HepG2 (cell line): ENCODE measurements around the gene PLEKHB1. TPM values are rescaled to one million over a fixed set of nuclear protein-coding genes. Genes with fewer than 3 reads are reported as not detected.
A peak's percentile ranks its signal among the peaks of the same experiment; 100 is the strongest.

Experiments used
- ARID3A ChIP-seq: IDR thresholded peaks from 2 replicates; pipeline ENCODE4 v1.6.1; 2012; ENCODE audit warnings: low read depth, low read length, improper control_type of control experiment
- DPF2 ChIP-seq: sonication (generic); formaldehyde crosslinking; IDR thresholded peaks from 2 replicates; pipeline ENCODE4 v1.4.0; 2020; ENCODE audit warnings: mild to moderate bottlenecking, low read depth, missing genetic modification reagents, borderline replicate concordance
- E2F1 ChIP-seq: sonication (generic); formaldehyde crosslinking; IDR thresholded peaks from 2 replicates; pipeline ENCODE4 v1.5.0; 2020; ENCODE audit warnings: missing genetic modification reagents
- E2F5 ChIP-seq: sonication (generic); formaldehyde crosslinking; conservative IDR thresholded peaks from 2 replicates; pipeline ENCODE4 v1.4.0; 2020; ENCODE audit warnings: missing genetic modification reagents
- FOXJ3 ChIP-seq: sonication (generic); formaldehyde crosslinking; IDR thresholded peaks from 2 replicates; pipeline ENCODE4 v1.4.0; 2020; ENCODE audit warnings: missing genetic modification reagents, mild to moderate bottlenecking, borderline replicate concordance
- JUN ChIP-seq: sonication (generic); formaldehyde crosslinking; IDR thresholded peaks from 2 replicates; pipeline ENCODE4 v1.4.0; 2020; ENCODE audit warnings: mild to moderate bottlenecking, missing genetic modification reagents
- MTA1 ChIP-seq: sonication (generic); formaldehyde crosslinking; IDR thresholded peaks from 2 replicates; pipeline ENCODE4 v1.4.0; 2020; ENCODE audit warnings: missing genetic modification reagents, mild to moderate bottlenecking, borderline replicate concordance
- PAF1 ChIP-seq: IDR thresholded peaks from 2 replicates; pipeline ENCODE4 v1.6.1; 2016; ENCODE audit warnings: missing genetic modification reagents, missing compliant biosample characterization
- RARG ChIP-seq: sonication (generic); formaldehyde crosslinking; IDR thresholded peaks from 2 replicates; pipeline ENCODE4 v1.4.0; 2020; ENCODE audit warnings: low read depth, mild to moderate bottlenecking, missing genetic modification reagents
- REST ChIP-seq, 2 experiments: IDR thresholded peaks; 2 replicates each; pipeline ENCODE4 v1.6.1; 2011 to 2012; ENCODE audit warnings: low read length in 2 of 2, borderline replicate concordance in 1 of 2, low read depth in 1 of 2, mild to moderate bottlenecking in 1 of 2, moderate library complexity in 1 of 2
- SOX5 ChIP-seq: IDR thresholded peaks from 2 replicates; pipeline ENCODE4 v1.6.1; 2016; ENCODE audit warnings: borderline replicate concordance
- ZBTB14 ChIP-seq: sonication (generic); formaldehyde crosslinking; IDR thresholded peaks from 2 replicates; pipeline ENCODE4 v1.4.0; 2020; ENCODE audit warnings: missing genetic modification reagents
- ZNF691 ChIP-seq: sonication (generic); formaldehyde crosslinking; IDR thresholded peaks from 2 replicates; pipeline ENCODE4 v1.4.0; 2020; ENCODE audit warnings: missing genetic modification reagents, low read depth, mild to moderate bottlenecking, borderline replicate concordance
- ZZZ3 ChIP-seq: sonication (generic); formaldehyde crosslinking; IDR thresholded peaks from 2 replicates; pipeline ENCODE4 v1.4.0; 2020; ENCODE audit warnings: missing genetic modification reagents, mild to moderate bottlenecking, borderline replicate concordance
- polyA plus RNA-seq, 8 experiments: library from polyadenylated mRNA; depleted of rRNA in 3 of 8; stranded (reverse) in 7 of 8; unstranded in 1 of 8; fragments of >200 nt; fragmentation: Illumina TruSeq in 4 of 8; extraction: Trizol in 4 of 8; gene quantifications; 2 replicates each; pipeline versions ENCODE4 v1.2.1 to v1.2.3, GENCODE V29; 2011 to 2016; ENCODE audit warnings: low read depth in 4 of 8, missing spikeins in 1 of 8, mixed read lengths in 1 of 8; ENCODE audit not compliant: insufficient read depth in 1 of 8
- total RNA-seq, 5 experiments: library from RNA; depleted of rRNA; stranded (reverse); fragments of >200 nt; fragmentation: Illumina TruSeq; extraction: Trizol; gene quantifications; 2 replicates each; pipeline ENCODE4 v1.2.3, GENCODE V29; 2016; ENCODE audit warnings: low read depth in 1 of 5

PLEKHB1 gene
- total and polyA plus RNA-seq, 2 of the 13 experiments (the other 11 are each of a cell fraction or from before 2014, with no cell fraction given), result 68.0 to 99.3 TPM

- TF ChIP-seq ARID3A (peak; percentile 48; the same call in 1 of the 2 replicates), RARG (no peak), SOX5 (CRISPR knock-in tag) (peak; percentile 9; the same call in 1 of the 2 replicates), DPF2 (CRISPR knock-in tag) (no peak), E2F5 (no peak), REST (IDR thresholded peaks at IDR 0.05; ENCODE audit: borderline replicate concordance in 1 of 2, low read depth in 1 of 2, low read length in 2 of 2) (peak in 1 of 2 experiments; percentile 21; a peak in 1 of 4 replicates), ZBTB14 (CRISPR knock-in tag) (no peak), MTA1 (no peak), E2F1 (CRISPR knock-in tag) (no peak), FOXJ3 (no peak), ZZZ3 (CRISPR knock-in tag) (no peak), ZNF691 (CRISPR knock-in tag) (no peak), PAF1 (CRISPR knock-in tag) (no peak), JUN (CRISPR knock-in tag) (peak; percentile 19; the same call in 1 of the 2 replicates)
Measured at GRCh38 chr11:73654482-73655021, 8.2 kb downstream of the PLEKHB1 start (continued).
